Measurements from ENCODE around the gene DBX1.
A peak's percentile ranks its signal among the peaks of the same experiment; 100 is the strongest.
"Not testable (repeated sequence)": the region's sequence is repeated elsewhere in the genome, so short reads cannot be mapped to it uniquely, and the experiment has no call there.

The DBX1 gene

DNA sequence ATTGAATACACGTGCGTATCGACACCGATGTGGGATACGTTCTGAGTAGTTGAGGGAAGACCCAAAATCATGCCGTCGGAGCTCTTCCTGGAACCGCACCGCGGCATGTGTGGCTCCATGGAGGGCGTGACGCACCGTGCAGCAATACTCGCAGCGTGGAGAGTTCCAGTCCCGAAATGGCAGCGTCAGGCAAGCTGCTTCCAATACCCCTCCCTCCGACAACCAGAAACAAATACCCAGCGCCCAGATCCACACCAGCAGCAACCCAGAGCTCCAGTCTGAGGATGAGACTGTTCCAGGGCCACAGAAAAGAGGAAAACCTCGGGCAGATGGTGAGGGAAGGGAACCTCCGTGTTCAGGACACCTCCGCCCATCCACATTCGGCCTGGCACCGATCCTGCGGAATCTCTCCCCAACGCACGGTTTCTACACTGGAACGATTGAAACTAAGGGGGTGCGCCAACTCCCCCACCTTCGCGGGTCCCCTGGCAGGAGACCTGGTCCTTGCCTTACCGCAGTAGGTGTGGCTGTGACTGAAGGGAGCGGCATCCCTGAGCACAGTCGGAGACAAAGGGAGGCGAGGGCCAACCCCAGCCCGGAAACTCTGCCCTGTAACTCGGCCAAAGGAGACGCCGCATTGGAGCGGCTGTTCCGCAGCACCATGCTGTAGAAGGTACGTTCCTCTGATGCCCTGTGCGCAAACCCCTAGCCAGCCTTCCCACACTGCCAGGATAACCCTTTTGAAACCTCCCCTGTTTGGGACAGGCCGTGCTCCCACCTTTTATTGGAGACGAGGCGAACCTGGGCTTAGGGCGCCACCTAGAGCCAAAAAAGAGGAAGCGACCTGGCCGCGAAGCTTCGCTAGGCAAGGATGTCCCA, 28.2 kb downstream of the DBX1 start:
- peak overlapping the region; percentile 79 for H2AFZ ChIP-seq (ENCODE audit: low read length)
- H3K79me2 ChIP-seq (ENCODE audit: insufficient read depth, low read length) = no peaks in the 10 kb centered on the region
- no peaks in the 10 kb centered on the region for H3K4me1 ChIP-seq (ENCODE audit: insufficient read depth, low read length, poor library complexity, severe bottlenecking)
- no peaks in the 10 kb centered on the region for H4K20me1 ChIP-seq (ENCODE audit: insufficient read depth, low read length, poor library complexity, severe bottlenecking)
- no peak overlapping the region for H3K9ac ChIP-seq (ENCODE audit: low read depth, low read length, poor library complexity, severe bottlenecking)
- no peaks in the 10 kb centered on the region for H3K9me3 ChIP-seq (ENCODE audit: insufficient read depth, low read depth, low read length)
- peak overlapping the region; percentile 33 for H3K4me2 ChIP-seq (ENCODE audit: low read depth, low read length, poor library complexity, severe bottlenecking)
- H3K9me2 ChIP-seq (replicated peaks; ENCODE audit: low read depth, low read length) = no peaks in the 10 kb centered on the region
- no peaks in the 10 kb centered on the region for H3K27me3 ChIP-seq (ENCODE audit: insufficient read depth, low read length, poor library complexity, severe bottlenecking)
- no peaks in the 10 kb centered on the region for H3F3A ChIP-seq (ENCODE audit: low read depth)
- no peaks in the 10 kb centered on the region for H3K36me3 ChIP-seq (ENCODE audit: insufficient read depth, low read length)
- peak overlapping the region; percentile 30 for H3K4me3 ChIP-seq (ENCODE audit: low read length, poor library complexity, severe bottlenecking)
- TF ChIP-seq, protein P1, sequence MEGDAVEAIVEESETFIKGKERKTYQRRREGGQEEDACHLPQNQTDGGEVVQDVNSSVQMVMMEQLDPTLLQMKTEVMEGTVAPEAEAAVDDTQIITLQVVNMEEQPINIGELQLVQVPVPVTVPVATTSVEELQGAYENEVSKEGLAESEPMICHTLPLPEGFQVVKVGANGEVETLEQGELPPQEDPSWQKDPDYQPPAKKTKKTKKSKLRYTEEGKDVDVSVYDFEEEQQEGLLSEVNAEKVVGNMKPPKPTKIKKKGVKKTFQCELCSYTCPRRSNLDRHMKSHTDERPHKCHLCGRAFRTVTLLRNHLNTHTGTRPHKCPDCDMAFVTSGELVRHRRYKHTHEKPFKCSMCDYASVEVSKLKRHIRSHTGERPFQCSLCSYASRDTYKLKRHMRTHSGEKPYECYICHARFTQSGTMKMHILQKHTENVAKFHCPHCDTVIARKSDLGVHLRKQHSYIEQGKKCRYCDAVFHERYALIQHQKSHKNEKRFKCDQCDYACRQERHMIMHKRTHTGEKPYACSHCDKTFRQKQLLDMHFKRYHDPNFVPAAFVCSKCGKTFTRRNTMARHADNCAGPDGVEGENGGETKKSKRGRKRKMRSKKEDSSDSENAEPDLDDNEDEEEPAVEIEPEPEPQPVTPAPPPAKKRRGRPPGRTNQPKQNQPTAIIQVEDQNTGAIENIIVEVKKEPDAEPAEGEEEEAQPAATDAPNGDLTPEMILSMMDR (conservative IDR thresholded peaks at IDR 0.05; ENCODE audit: low read length) = peak; percentile 92
- no peak for TF ChIP-seq EZH2phosphoT487 (IDR thresholded peaks at IDR 0.05; ENCODE audit: borderline replicate concordance)

DNA sequence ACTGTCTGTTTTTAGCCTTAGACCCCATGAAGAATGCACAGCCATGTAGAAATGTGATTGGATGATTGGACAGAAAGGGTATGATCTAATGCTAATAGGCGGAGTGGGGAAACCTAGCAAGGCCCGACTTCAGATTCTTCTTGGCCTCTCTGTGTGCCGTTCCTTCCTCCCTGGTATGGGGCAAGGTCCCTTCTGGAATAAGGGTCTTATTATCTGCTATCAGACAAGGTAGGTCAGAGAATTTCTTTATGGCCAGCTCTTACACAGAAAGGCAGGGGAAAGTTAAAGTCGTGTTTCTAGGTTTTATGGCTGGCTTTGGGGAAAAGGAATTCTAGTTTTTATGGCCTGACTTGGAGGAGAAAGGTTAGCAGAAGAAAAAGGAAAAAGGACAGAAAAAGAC, 30.6 kb downstream of the DBX1 start:
- Histone ChIP-seq H3F3A (ENCODE audit: low read depth) (no peaks in the 10 kb centered on the region), H3K4me2 (ENCODE audit: low read depth, low read length, poor library complexity, severe bottlenecking) (no peak overlapping the region), H3K4me3 (ENCODE audit: low read length, poor library complexity, severe bottlenecking) (no peak overlapping the region), H3K4me1 (ENCODE audit: insufficient read depth, low read length, poor library complexity, severe bottlenecking) (no peaks in the 10 kb centered on the region), H3K27me3 (ENCODE audit: insufficient read depth, low read length, poor library complexity, severe bottlenecking) (no peaks in the 10 kb centered on the region), H3K9me3 (ENCODE audit: insufficient read depth, low read depth, low read length) (no peaks in the 10 kb centered on the region), H2AFZ (ENCODE audit: low read length) (no peak overlapping the region), H4K20me1 (ENCODE audit: insufficient read depth, low read length, poor library complexity, severe bottlenecking) (no peaks in the 10 kb centered on the region), H3K9ac (ENCODE audit: low read depth, low read length, poor library complexity, severe bottlenecking) (no peak overlapping the region), H3K9me2 (replicated peaks; ENCODE audit: low read depth, low read length) (no peaks in the 10 kb centered on the region), H3K36me3 (ENCODE audit: insufficient read depth, low read length) (no peaks in the 10 kb centered on the region), H3K79me2 (ENCODE audit: insufficient read depth, low read length) (no peaks in the 10 kb centered on the region)
- TF ChIP-seq EZH2phosphoT487 (IDR thresholded peaks at IDR 0.05; ENCODE audit: borderline replicate concordance) = no peak
- TF ChIP-seq, protein P1 (conservative IDR thresholded peaks at IDR 0.05; ENCODE audit: low read length) = no peak

DNA sequence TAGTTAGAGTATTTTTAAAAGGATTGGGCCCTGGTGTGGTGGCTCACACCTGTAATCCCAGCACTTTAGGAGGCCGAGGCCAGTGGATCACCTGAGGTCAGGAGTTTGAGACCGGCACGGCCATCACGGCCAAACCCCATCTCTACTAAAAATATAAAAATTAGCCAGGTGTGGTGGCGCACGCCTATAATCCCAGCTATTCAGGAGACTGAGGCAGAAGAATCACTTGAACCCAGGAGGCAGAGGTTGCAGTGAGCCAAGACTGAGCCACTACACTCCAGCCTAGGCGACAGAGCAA, 31.8 kb downstream of the DBX1 start:
- not testable (repeated sequence) for H3K4me2 ChIP-seq (ENCODE audit: low read depth, low read length, poor library complexity, severe bottlenecking); H3K4me3 ChIP-seq (ENCODE audit: low read length, poor library complexity, severe bottlenecking); H3K79me2 ChIP-seq (ENCODE audit: insufficient read depth, low read length); H3K9ac ChIP-seq (ENCODE audit: low read depth, low read length, poor library complexity, severe bottlenecking); H3F3A ChIP-seq (ENCODE audit: low read depth); H3K9me2 ChIP-seq (replicated peaks; ENCODE audit: low read depth, low read length); H2AFZ ChIP-seq (ENCODE audit: low read length); H3K4me1 ChIP-seq (ENCODE audit: insufficient read depth, low read length, poor library complexity, severe bottlenecking); H4K20me1 ChIP-seq (ENCODE audit: insufficient read depth, low read length, poor library complexity, severe bottlenecking); H3K36me3 ChIP-seq (ENCODE audit: insufficient read depth, low read length); H3K27me3 ChIP-seq (ENCODE audit: insufficient read depth, low read length, poor library complexity, severe bottlenecking); H3K9me3 ChIP-seq (ENCODE audit: insufficient read depth, low read depth, low read length)
